SIG-M5 treated with dmso at 0.1 percent for 504 hours (cell line): ENCODE results near the gene SFTPA2.
"Not testable (repeated sequence)": the region's sequence is repeated elsewhere in the genome, so short reads cannot be mapped to it uniquely, and the experiment has no call there.

Experiments used
- DNase-seq: peaks from one replicate; lab custom pipeline; 2025; ENCODE audit not compliant: unreplicated experiment; lab: John Stamatoyannopoulos, UW

SFTPA2 gene

DNA sequence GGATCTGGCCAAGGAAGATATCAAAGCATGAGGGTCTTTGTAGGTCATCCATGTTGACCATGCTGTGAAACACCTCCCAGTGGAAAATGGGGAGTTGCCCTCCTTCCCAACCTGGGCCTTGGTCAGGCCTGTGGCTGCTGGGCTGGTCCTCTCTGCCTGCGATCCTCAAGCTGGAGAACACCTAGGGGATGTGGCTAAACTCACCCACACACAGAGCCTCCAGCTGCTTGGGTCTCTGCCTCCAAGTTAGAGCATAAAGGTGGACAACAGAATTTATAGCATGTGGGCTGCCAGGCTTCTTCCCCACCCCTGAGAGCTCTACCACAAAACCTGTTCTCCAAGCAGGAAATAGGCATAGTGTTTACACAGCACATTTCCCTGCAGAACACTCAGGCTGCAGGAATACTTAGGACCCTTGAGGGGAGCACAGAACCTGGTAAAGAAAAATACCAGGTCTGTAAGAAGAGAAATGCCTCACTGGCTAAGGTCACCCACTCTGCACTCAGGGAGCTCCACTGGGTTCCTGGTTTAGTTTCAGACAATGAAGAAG lies at the start of gene SFTPA2:
Gene SFTPA2 (minus strand): TSS at position 248 of the 550 bp plus-strand sequence. CDS start 924 bp downstream, outside the sequence.
- DNase-seq = no peak

DNA sequence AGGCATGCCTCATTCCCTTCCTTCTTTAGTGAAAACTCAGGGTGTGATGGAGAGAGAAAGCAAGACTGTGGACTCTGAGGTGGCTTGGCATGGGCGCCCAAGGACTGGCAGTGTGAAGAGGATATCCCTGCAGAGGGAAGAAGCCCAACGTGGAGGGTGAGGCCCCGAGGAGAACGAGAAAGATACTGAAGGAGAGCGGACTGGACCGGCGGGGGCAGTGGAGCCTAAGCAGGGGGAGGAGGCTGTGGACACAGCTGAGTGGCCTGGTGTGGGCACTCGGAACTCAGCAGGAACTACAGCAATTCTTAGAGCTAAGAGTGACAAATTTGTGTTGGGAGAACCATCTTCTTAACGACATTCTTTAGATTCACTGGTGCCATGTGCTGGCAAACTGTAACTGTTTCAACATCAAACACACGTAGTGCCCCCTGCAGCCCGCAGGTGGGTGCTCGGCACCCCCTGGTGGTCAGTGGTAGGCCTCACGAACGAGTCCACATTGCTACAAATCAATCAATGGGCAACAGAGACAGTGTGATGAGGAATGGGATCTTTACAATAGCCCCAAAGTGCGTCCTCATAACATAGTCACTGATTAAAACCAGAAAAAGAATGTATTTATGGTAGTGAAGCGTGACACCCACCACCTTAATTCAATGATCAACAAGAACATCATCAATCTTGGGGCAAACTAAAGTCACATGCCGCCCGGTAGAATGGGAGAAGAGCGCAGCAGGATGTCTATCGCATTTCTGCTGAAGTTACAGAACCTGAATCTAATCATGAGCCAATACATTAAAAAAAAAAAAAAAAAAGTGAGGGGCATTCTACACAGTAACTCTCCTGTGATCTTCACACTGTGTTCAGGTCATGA lies 48.5 kb upstream of the SFTPA2 start:
- no peak for DNase-seq

DNA sequence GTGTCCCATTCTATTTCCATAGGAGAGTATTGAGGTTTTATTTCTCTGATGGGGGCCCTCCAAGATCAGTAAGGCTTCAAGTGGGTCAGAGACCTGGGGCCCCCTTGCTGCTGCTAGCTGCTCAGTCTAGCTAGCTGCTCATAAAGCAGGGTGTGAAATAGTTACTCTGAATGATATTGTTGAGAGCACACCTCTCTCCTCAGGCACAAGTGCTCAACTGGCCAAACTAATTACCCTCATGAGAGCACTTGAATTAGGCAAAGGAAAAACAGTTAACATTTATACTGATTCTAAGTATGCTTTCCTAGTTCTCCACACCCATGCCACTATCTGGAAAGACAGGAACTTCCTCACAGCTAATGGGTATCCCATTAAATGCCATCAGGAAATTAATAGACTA lies 45.1 kb upstream of the SFTPA2 start:
- DNase-seq = no peak

DNA sequence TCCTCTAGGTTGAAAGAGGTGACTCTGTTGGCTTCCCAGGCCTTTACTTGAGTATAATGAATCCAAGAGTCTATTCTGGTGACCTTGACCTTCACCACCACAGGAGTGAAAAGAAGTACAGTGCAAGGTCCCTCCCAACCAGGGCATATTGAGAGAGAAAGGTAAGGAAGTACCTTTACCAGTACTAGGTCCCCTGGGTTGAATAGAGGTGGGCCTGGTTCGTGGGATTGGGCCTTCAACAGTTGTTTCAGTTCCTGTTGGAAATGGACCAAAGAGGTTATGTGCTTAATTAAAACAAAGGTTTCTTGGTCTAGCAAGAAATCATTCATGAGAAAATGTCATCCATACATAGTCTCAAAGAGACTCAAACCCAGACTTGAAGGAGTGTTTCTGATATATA lies 44.1 kb upstream of the SFTPA2 start:
- no peak for DNase-seq

DNA sequence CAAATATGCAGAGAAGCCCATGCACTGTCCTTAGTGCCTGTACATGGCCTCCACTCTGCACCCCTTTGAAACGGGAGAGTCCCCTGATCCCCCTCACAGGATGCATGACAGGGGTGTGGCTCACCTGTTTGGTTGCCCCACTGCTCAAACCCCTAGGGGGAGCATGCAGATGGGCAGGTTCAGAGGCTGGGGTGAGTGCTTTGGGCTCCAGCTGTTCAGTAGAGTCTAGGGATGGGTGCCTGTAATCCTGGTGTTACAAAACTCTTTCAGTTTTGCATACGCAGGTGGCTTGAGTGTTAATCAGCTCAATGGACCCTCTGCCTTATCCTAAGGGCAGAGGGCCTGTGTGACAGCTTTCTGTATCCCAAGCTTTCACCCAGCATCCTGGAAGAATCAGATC lies 42.7 kb upstream of the SFTPA2 start:
- DNase-seq = no peak

DNA sequence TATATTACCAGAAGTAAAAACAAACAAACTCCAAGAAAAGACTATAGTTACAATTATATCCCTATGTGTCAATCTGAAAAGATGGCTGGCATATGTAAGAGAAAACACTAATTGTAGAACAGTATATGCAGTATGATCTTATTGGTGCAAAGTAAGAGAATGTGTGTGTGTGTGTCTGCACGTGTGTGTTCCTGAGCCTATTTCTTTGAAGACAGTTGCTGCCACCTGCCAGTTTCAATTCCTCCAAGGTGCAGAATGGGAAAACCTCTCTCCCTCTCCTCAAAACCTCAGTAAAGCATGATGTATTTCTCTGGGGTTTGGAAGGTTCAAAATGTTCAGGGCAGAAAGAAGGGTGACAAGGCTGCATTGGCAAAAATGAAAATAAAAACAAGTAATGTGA lies 41.7 kb upstream of the SFTPA2 start:
- DNase-seq = no peak

DNA sequence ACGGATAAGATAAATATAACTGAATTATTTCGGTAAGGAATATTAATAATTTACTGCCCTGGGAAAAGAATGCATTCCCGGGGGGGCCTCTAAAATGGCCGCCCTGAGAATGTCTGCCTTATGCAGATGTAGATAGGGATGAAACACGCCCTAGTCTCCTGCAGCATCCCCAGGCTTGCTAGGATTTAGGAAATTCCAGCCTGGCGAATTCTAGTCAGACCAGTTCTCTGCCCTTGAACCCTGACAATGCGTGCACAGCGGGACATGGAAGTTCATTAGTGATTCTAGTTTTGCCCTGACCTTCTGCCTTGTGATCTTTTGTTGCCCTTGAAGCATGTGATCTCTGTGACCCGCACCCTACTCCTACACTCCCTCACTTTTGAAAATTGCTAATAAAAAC lies 39.4 kb upstream of the SFTPA2 start:
- not testable (repeated sequence) for DNase-seq

DNA sequence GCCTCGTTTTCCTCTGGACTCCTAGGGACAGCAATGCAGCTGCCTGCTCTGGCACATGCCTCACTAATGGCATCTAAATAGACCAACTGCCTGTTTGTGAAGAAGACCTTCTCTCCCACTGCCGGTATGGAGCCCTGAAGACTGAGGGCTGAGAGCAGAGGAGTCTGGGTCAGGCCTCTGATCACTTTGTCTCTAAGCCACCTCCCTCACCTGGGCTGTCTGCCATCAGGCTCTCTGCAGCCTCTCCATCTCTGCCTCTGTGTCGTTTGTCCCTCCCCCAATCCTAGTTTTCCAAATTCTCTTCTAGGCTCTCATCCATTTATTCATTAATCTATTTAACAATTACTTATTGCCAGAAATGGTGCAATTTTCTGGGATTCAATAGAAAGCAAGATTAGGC lies 35.3 kb upstream of the SFTPA2 start:
- DNase-seq = no peak

DNA sequence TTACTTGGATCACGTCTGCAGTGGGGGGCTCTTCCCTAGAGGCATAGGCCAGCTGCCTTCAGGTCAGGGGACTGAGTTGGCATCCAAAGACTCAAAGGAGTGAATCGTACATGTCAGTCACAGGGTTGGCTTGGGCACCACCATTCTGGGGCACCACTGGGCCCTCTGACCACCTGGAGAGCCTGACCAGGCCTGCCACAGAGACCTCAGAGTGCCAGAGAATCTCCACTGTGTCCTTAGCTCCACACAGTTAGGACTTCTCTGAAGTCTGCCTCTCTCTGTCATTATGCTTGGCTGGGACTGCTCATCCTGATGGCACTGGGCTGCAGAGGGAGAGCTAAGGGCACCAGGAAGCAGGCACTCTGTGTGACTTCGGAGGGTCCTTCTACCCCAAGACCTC lies 34.4 kb upstream of the SFTPA2 start:
- not testable (repeated sequence) for DNase-seq

DNA sequence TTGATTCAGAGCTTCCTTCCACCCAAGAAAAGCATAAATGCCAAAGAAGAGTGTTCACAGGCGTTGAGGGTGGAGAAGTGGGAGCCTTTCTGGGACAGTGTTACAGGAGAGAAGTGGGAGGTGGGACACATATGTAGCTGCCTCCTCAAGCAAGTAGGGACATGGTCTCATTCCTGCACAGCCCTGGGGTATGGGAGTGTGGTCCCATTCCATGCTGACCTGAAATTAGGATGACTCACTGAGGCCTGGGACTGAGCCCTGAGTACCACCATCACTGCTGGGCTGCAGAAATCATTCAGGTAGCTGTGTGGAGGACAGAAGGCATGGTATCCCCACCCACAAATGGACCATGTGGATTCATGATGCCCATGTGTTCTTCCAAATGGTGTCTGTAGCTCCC lies 33.2 kb upstream of the SFTPA2 start:
- no peak for DNase-seq

DNA sequence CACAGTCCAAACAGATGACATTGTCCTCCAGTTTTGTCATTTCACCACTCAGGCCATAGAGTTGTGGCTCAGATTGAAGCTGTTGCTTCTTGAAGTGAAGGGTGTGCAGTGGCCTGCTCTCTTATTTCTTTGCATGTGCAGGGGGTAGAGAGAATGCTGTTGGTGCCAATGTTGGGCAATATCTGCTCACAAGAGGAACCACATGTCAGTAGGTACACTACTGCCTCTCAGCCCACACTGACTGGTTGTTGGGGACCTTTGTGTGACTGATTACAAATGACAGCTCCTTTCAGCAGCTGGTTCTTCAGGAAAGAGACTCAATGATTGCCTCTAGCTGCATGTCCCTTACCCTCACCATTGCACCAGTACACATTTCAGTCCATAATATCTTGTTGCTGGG lies 28.6 kb upstream of the SFTPA2 start:
- DNase-seq = no peak

DNA sequence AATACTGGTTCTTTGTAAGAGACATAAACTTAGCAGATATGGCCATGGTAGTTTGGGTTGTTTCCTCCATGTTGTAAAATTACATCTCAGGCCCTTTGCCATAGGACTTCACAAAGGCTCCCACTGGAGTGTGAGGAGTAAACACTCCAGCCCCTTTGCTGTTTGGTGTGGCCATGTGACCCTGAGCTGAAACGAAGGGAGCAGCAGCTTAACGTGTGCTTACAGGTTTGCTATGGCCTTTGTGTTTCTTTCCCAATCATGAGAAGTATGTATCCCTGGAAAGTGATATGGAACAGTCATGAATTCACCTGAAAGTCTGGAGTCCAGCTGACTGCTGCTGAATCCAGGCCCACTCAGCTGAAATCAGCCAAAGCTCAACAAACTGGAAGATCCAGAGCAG lies 26.7 kb upstream of the SFTPA2 start:
- no peak for DNase-seq

DNA sequence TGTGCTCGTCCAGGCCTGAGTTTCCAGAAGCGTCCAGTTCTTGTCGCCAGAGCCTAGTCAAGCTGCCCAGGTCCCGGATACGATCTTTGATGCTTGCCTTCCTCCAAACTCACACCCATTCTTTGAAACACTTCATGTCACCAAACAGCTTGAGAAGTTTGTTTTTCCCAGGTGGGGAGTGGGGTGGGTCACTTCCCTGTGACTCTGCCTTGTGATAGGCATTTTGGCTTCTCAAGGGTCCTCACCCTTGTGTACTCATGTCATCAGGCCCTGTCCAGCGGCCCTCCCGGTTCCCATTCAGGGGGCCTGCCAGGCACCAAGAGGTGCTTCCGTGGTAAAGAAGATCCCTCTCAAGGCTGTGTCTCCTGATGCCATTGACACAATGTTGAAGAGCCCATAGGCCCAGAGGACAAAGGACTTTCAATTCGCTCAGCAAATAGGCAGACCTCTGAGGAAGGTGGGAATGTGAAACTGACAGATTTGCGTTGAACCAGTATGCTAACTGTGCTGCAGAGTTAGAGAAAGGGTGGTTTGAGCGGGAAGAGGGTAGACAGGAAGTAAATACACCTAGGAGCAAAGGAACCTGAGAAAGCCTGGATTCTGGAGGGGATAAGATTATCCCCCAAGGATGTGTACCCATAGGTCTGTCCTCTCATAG lies 25.8 kb upstream of the SFTPA2 start:
- no peak for DNase-seq

DNA sequence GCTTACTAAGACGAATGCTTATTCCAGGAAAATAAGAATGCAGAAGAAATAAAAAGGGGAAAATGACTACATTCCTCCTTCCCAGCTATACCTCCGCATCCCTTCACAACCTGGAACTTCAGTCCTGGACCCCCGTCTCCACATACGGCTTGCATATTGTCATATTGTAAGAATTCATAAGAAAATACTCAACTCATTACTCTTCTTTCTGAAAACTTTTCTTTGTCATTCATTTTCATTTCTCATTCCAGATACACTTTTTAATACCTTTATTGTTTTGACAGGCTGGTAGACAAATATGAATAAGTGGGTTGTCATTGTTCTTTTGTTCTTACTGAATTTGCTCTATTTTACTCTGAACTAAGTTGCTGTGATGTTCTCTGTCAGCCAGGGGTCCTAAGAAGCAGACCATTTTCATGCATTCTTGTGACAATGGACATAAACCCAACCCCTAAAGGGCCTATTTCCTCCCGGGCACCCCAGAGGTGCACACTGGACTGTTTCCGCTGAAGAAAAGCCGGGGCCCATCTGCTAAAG lies 23.3 kb upstream of the SFTPA2 start:
- DNase-seq = no peak

DNA sequence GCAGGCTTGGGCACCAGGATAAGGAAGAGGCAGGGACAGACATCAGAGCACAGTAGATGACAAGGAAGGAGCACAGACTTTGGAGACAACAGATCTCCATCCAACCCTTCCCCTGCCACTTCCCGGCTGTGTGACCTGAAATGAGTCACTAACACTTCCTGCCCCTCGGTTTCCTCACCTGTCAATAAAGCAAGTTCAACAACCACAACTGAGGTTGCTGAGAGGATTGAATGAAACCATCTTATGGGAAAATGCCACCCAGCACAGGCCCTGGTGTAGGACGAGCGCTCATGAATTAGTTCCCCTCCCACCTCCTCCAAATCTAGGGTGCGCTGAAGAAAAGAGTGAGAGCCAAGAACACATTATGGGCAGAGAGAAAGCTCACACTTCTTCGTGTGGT lies 22.7 kb upstream of the SFTPA2 start:
- not testable (repeated sequence) for DNase-seq

DNA sequence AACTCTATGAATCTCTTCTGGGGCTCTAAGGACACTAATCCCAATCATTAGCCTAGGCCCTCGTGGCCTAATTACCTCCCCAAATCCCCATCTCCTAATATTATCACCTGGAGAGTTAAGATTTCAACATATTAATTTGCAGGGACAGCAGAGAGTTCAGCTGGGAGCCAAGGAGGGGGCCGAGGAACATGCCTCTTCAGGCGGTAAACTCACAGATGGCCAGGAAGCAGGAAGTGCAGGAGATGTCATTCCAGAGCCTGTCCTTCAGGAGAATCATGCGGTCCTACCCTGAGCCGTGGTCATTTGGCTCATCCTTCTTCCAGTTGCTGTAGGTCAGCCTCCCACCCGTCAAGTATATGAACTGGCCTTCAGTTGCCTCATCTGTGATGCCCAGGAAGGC lies 21.9 kb upstream of the SFTPA2 start:
- no peak for DNase-seq

DNA sequence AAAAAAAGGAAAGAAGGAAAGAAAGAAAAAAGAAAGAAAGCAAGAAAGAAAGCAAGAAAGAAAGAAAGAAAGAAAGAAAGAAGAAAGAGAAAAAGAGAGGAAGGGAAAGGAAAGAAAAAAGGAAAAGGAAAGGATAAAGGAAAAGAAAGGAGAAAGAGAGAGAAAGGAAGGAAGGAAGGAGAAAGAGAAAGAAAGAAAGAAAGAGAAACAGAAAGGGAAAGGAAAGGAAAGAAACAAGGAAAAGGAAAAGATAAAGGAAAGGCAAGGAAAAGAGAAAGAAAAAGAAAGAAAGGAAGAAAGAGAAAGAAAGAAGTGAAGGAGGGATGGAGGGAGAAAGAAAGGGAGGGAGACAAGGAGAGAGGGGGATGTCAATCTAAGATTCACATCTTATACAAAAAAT lies 20.8 kb upstream of the SFTPA2 start:
- DNase-seq = no peak

DNA sequence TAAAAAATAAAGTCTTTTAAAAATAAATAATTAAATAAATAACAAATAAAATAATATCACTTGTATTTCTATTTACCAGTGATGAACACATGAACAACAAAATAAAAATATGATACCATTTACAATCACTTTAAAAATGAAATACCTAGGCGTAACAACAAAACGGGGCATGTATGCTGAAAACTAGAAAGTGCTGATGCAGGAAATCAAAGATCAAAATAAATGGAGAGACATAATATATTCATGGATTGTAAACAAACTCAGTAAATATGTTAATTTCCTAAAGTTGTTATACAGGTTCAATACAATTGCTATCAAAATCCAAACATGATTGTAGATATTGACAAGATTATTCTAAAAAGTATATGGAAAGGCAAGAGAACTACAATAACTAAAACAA lies 19.2 kb upstream of the SFTPA2 start:
- no peak for DNase-seq

DNA sequence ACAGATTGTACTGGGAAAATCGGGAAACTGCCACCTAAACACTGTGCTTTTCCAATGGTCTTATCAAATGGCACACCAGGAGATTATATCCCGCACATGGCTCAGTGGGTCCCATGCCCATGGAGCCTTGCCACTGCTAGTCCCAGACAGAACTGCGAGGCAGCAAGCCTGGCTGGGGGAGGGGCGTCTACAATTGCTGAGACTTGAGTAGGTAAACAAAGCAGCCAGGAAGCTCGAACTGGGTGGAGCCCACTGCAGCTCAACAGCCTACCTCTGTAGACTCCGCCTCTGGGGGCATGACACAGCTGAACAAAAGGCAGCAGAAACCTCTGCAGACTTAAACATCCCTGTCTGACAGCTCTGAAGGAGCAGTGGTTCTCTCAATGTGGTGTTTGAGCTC lies 10.4 kb upstream of the SFTPA2 start:
- not testable (repeated sequence) for DNase-seq

DNA sequence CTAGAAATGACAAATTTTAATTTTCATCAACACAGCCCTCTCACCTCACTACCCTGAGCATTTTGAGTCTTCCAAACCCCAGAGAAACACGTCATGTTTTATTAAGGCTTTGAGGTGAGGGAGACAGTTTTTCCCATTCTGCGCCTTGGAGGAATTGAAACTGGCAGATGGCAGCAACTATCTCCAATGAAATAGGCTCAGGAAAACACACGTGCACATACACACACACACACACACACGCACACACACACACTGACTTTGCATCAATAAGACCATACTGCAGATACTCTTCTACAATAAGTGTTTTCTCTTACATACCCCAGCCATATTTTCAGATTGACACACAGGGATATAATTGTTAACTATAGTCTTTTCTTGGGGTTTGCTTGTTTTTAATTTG lies 3.2 kb upstream of the SFTPA2 start:
- no peak for DNase-seq

DNA sequence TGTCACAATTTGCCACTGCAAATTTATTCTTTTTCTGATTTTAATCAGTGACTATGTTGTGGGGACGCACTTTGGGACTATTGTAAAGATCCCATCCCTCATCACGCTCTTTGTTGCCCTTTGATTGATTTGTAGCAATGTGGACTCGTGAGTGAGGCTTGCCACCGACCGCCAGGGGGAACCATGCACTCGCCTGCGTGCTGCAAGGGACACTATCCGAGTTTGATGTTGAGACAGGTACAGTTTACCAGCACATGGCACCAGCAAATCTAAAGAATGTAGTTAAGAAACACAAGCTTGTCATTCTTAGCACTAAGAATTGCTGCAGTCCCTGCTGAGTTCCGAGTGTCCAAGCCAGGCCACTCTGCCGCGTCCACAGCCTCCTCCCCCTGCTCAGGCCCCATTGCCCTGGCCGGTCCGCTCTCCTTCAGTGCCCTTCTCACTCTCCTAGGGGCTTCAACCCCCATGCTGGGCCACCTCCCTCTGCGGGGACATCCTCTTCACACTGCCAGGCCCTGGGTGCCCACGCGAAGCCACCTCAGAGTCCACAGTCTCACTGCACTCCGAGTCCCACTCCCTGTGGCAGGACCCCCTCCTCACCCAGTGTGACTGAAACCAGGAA lies 2.0 kb upstream of the SFTPA2 start:
- DNase-seq = peak; percentile 33

DNA sequence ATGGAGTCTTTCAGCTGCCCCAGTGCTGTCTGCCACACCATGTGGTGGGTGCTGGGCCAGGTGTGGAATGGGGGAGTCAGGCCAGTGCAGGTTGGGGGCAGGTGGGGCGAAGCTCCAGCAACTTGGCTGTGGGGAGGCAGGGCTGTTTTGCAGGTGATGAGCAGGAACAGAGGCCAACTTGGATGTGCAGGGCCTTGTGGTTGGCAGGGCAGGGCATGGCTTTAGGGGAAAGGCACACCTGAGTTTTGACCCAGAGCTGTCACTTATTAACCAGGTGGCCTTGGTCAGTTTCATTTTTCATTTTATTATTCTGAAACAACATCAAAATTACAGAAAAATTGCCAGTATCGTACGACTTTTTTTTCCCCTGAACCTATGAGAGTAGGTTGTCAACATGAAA lies 1.1 kb upstream of the SFTPA2 start:
- DNase-seq = no peak
